Measurements from ENCODE around the gene ALMS1.

ALMS1 gene

DNA sequence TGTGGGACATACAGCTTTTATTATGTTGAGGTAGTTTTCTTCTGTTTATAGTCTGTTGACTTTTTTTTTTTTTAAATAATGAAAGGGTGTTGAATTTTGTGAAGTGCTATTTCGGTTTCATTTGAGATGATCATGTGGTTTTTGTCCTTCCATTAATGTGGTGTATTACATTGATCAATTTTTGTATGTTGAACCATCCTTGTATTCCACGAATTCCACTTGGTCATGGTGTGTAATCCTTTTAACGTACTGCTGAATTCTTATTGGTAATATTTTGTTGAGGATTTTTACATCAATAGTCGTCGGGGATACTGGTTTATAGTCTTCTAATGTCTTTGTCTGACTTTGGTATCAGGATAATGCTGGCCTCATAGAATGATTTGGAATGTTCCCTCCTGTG, 18.8 kb downstream of the ALMS1 start:
- H3K4me3 ChIP-seq (ENCODE audit: low read length): no peak overlapping the region
- TF ChIP-seq, protein P1, sequence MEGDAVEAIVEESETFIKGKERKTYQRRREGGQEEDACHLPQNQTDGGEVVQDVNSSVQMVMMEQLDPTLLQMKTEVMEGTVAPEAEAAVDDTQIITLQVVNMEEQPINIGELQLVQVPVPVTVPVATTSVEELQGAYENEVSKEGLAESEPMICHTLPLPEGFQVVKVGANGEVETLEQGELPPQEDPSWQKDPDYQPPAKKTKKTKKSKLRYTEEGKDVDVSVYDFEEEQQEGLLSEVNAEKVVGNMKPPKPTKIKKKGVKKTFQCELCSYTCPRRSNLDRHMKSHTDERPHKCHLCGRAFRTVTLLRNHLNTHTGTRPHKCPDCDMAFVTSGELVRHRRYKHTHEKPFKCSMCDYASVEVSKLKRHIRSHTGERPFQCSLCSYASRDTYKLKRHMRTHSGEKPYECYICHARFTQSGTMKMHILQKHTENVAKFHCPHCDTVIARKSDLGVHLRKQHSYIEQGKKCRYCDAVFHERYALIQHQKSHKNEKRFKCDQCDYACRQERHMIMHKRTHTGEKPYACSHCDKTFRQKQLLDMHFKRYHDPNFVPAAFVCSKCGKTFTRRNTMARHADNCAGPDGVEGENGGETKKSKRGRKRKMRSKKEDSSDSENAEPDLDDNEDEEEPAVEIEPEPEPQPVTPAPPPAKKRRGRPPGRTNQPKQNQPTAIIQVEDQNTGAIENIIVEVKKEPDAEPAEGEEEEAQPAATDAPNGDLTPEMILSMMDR (IDR thresholded peaks at IDR 0.05; ENCODE audit: low read depth, low read length, poor library complexity, severe bottlenecking): no peak
- TF ChIP-seq EZH2phosphoT487 (IDR thresholded peaks at IDR 0.05; ENCODE audit: borderline replicate concordance, low read length): no peak
- H3K4me1 ChIP-seq (ENCODE audit: control insufficient read depth, low read length): no peaks in the 10 kb centered on the region
- peaks cover 17% of the 10 kb centered on the region for H3K9me3 ChIP-seq (ENCODE audit: control insufficient read depth, insufficient read depth, low read length)
- no peaks in the 10 kb centered on the region for H3K9me2 ChIP-seq (replicated peaks; ENCODE audit: control insufficient read depth, low read length)
- H3F3A ChIP-seq (ENCODE audit: control insufficient read depth, insufficient read depth): no peaks in the 10 kb centered on the region
- H3K79me2 ChIP-seq (ENCODE audit: control insufficient read depth, low read length): peaks cover 71% of the 10 kb centered on the region
- H4K20me1 ChIP-seq (ENCODE audit: control insufficient read depth, insufficient read depth, low read depth, low read length): no peaks in the 10 kb centered on the region
- H3K27ac ChIP-seq (ENCODE audit: low read depth, low read length): no peak overlapping the region
- H3K27me3 ChIP-seq (ENCODE audit: control insufficient read depth, low read length): no peaks in the 10 kb centered on the region
- H3K36me3 ChIP-seq (ENCODE audit: control insufficient read depth, low read length): peaks cover 18% of the 10 kb centered on the region
- no peak overlapping the region for H3K4me2 ChIP-seq (ENCODE audit: low read length)

DNA sequence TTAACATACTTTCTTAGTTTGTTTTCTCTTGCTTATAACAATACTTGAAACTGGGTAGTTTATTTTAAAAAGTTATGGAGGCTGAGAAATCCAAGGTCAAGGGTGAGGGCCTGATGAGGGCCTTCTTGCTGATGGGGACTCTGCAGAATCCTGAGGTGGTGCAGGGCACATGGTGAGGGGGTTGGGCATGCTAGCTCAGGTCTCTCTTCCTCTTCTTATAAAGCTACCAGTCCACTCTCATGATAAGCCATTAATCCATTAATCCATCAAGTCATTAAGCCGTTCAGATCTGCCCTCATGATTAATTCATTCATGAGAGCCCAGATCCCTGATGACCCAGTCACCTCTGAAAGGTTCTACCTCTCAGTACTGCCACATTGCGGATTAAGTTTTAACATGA, 21.4 kb downstream of the ALMS1 start:
- Histone ChIP-seq H3F3A (ENCODE audit: control insufficient read depth, insufficient read depth) (no peaks in the 10 kb centered on the region), H4K20me1 (ENCODE audit: control insufficient read depth, insufficient read depth, low read depth, low read length) (no peaks in the 10 kb centered on the region), H3K4me2 (ENCODE audit: low read length) (no peak overlapping the region), H3K4me1 (ENCODE audit: control insufficient read depth, low read length) (no peaks in the 10 kb centered on the region), H3K79me2 (ENCODE audit: control insufficient read depth, low read length) (peaks cover 60% of the 10 kb centered on the region), H3K27me3 (ENCODE audit: control insufficient read depth, low read length) (no peaks in the 10 kb centered on the region), H3K4me3 (ENCODE audit: low read length) (no peak overlapping the region), H3K9me2 (replicated peaks; ENCODE audit: control insufficient read depth, low read length) (no peaks in the 10 kb centered on the region), H3K36me3 (ENCODE audit: control insufficient read depth, low read length) (peaks cover 9% of the 10 kb centered on the region), H3K9me3 (ENCODE audit: control insufficient read depth, insufficient read depth, low read length) (peaks cover 17% of the 10 kb centered on the region), H3K27ac (ENCODE audit: low read depth, low read length) (no peak overlapping the region)
- no peak for TF ChIP-seq EZH2phosphoT487 (IDR thresholded peaks at IDR 0.05; ENCODE audit: borderline replicate concordance, low read length)
- TF ChIP-seq, protein P1 (IDR thresholded peaks at IDR 0.05; ENCODE audit: low read depth, low read length, poor library complexity, severe bottlenecking): no peak

DNA sequence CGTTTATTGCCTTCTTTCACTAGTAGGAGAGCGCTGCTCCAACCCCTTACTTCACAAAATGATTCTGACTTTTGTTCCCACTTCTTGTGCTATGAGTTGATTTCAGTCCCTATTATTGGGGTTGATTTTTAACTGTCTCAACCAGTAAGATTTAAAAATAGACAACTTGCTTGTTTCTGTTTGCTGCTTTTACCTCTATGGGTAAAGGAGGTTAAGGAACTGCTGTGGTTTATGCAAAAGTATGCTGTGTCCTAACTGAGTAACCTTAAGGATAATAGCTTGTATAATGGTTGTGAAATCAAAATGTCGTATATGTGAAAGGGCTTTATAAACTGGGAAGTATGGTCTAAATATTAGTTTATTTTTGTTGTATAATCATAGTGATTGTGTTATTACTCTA, 22.6 kb downstream of the ALMS1 start:
- H3K4me3 ChIP-seq (ENCODE audit: low read length): no peak overlapping the region
- H3K27me3 ChIP-seq (ENCODE audit: control insufficient read depth, low read length): no peaks in the 10 kb centered on the region
- peaks cover 9% of the 10 kb centered on the region; the same call in 1 of the 2 replicates for H3K9me3 ChIP-seq (ENCODE audit: control insufficient read depth, insufficient read depth, low read length)
- H3K79me2 ChIP-seq (ENCODE audit: control insufficient read depth, low read length): peaks cover 50% of the 10 kb centered on the region
- no peaks in the 10 kb centered on the region; the same call in 1 of the 2 replicates for H3K36me3 ChIP-seq (ENCODE audit: control insufficient read depth, low read length)
- H3K4me2 ChIP-seq (ENCODE audit: low read length): no peak overlapping the region
- no peaks in the 10 kb centered on the region for H4K20me1 ChIP-seq (ENCODE audit: control insufficient read depth, insufficient read depth, low read depth, low read length)
- H3F3A ChIP-seq (ENCODE audit: control insufficient read depth, insufficient read depth): no peaks in the 10 kb centered on the region
- no peaks in the 10 kb centered on the region for H3K9me2 ChIP-seq (replicated peaks; ENCODE audit: control insufficient read depth, low read length)
- no peaks in the 10 kb centered on the region for H3K4me1 ChIP-seq (ENCODE audit: control insufficient read depth, low read length)
- TF ChIP-seq, protein P1 (IDR thresholded peaks at IDR 0.05; ENCODE audit: low read depth, low read length, poor library complexity, severe bottlenecking): no peak
- no peak for TF ChIP-seq EZH2phosphoT487 (IDR thresholded peaks at IDR 0.05; ENCODE audit: borderline replicate concordance, low read length)
- H3K27ac ChIP-seq (ENCODE audit: low read depth, low read length): no peak overlapping the region

Data from DOHH2 (cell line).